GM18517 (cell line): Measurements from ENCODE around the gene USP48.
"Not testable (repeated sequence)": the region's sequence is repeated elsewhere in the genome, so short reads cannot be mapped to it uniquely, and the experiment has no call there.

Source experiments
- ATAC-seq: cut with Tn5 transposase; IDR thresholded peaks from one replicate; pipeline ENCODE4 v1.9.1; 2021; ENCODE audit warnings: mild to moderate bottlenecking, moderate library complexity; ENCODE audit not compliant: unreplicated experiment

Gene USP48

DNA sequence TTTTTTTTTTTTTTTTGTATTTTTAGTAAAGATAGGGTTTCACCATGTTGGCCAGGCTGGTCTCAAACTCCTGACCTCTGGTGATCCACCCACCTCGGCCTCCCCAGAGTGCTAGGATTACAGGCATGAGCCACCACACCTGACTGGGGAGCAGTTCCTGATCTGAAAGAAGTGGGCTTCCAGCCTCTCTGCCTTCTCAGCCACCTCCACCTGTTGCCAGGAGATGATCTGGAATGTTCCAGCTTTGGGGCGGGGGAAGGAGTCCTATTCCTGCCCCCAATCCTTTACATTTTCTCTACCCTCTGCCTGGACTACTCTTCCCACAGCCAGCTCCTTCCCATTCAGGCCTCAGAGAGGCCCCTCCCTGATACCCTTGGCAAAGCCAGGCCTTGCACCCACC, 141.9 kb downstream of the USP48 start:
- no peak for ATAC-seq

DNA sequence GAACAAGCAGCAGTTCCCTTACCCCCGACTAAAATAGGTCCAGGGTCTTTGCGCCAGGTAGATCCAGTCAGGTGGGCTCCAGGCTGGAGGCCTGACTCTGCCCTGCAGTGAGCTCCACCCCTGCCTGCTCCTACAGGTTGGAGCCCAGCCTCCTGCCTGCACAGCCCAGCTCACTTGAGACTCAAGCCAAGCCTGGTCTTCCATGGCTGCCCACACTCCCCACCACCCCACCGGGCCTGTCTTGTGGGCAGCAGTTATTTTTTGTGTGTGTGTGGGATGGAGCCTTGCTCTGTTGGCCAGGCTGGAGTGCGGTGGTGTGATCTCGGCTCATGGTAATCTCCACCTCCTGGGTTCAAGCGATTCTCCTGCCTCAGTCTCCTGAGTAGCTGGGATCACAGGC, 142.3 kb downstream of the USP48 start:
- no peak for ATAC-seq

DNA sequence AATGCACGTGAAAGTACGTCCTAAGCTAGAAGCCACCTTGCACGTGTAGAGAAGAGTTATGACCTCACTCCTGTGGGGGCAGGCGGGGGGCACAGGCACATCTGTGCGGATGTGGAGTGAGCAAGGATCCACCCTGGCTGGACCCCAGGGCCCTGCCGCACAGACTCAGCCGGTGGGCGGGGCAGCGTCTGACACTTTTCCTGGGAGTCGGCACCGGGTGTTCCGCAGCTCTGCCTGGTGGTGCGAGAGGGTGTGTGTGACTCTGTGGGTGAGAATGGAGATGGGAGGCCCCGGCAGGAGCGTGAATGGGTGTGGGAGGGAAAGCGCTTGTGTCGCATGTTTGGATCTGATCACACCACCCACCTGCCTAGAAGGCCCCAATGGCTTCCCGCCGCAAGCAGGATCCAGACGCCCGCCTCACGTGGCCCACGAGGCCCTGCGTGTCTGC, 143.3 kb downstream of the USP48 start:
- ATAC-seq: no peak

DNA sequence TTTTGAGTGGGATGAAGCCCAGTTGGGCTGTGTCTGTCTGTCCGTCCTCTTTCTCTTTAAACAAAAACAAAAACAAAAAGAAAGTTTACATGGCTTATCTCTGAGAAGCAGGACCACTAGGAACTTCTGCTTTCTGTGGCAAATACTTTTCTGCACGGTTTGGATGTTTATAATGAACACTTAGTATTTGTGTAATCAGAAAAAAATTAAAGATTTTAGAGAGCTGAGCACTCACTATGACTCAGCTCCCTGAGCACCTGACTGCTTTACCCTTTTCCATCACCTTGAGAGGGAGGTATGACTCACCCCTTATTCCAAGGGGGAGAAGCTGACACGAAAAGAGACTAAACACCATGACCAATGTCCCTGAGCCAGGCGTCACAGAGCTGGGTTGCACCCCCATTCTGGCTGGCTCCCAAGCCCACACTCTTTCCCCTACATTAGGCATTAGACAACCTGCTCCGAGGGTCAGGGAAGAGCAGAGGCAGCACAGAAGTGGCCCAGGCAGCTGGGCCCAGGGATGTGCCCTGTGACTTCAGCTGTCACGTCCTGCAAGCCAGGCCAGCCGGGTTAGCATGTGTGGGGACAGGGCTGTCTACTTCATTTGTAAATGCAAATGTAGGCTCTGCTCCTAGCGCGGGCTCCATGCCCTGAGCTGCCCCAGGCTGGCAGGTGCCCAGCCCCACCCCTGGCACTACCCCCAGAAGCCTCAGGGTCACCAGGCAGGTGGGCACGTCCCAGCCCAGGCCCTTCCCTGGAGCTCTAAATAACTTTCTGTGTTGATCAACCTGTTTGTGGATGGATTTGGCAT, 144.2 kb downstream of the USP48 start:
- no peak for ATAC-seq

DNA sequence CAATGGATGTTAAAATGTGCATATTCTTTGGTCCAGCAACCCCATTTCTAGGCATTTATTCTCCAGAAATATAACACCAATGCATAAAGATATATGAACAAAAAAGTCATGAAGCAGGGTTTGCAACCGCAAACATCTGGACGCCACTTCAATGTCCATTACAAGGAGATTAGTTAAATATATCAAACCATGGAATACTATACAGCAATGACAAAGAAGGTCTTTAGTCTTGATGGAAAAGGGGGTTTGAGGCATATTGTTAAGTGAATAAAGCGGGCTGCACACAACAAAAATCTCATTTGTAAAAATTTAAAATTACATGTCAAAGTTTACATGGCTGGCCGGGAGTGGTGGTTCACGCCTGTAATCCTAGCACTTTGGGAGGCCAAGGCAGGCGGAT, 145.4 kb downstream of the USP48 start:
- ATAC-seq: no peak

DNA sequence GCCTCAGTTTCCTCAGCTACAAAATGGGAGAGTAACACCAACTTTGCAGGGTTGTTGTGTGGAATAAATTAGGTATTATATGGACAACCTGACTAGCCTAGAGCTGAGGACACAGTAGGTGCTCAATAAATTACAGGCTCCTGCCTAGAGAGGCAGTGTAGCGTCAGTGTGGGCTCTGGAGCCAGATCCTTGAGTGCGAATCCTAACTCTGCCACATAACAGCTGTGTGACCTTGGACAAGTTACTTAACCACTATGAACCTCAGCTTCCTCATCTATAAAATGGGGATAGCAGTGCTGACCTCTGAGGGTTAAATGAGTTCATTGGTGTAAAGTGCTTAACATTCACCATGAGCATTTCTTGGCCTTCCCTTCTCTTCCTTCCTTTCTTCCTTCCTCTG, 146.9 kb downstream of the USP48 start:
- ATAC-seq: no peak

DNA sequence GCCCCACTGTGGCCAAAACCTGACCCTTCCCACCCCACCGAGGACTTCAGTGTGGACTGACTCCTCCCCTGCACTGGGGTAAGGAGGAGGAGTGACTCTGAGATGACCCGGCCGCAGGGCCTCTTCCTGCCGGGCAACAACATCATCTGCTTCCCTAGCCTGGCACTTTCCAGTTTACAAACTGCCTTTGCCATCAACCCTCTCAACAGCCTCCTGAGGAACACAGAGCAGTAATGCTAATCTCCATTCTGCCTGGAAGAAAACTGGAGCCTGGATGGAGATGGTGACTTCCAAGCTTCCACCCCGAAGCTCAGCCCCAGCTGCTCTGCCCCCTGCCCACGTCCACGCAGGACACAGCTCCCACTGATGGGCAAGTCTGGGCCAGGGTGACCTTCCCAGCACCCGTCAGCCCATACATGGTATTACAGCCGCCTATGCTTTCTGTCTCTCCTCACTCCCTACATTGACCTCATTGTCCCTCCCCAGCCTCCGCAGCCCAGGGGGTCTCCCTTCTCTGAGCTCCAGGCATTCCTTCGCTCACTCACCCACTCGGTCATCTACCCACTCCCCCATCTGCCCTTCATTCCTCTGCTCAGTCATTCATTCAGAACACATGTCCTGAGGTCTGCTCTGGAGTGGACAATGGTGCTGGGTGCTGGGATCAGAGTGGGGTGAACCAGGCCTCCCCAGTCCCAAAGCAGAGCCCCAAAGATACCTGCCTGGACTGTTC, 148.0 kb downstream of the USP48 start:
- ATAC-seq: no peak

DNA sequence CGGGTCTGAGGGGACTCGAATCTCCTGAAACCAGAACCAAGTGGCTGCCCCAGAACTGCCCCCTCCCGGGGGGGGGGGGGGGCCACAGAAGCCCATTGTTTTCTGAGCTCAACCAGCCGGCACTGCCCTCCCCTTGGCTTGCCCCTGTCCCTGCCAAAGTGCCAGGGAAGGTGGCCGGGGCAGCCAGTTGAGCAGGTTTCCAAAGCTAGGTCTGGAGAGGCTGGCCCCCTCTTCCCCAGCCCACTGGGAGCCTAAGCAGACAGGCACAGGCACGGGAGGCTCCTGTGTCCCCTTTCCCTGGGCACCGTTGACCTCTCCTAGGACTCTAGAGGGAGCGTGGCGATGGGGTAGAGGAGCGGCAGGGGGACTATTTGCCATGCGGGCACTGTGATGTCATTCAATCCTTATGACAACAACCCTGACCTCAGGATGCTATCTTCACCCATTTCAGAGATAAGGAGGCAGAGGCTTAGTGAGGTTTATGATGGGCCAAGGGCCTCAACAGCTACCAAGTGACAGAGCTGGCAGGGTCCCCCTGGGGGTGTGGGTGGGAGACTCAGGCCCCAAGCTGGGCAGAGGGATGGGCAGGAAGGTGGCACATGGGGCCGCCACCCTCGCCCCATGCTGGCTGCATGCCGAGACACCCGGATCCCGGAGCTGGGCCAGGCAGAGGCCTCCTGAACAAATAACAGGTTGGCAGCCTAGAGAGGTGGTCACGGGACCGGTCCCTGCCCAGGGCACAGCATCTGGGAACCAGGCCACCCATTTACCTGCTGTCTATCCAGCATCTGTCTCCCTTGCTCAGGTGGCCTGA, 148.8 kb downstream of the USP48 start:
- no peak for ATAC-seq

DNA sequence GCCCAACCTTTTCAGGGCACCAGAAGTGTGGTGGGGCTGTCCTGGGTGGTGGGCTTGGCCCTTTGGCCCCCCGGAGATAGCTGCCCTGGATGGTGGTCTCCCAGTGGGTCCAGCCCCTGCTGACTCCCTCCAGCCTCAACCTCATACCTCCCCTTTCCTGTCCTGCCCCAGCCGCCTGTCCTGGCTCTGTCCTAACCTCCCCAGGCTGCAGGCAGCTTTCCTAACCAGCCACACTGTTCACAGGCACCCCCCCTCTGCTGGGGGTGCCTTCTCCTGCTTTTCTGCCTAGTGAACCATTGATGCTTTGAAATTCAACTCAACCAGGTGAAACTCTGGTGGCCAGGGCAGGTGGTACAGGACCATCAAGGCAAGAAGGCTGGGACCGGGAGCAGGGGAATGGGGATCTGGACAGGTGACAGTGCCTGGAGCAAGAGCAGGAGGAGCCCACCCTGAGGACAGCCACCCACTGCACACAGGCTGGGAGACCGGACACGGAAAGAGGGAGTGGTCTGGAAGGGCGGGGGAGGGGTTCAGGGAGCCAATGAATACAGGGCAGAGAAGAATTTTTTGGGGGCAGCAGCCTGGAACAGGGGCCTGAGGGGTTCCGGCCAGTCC, 149.7 kb downstream of the USP48 start:
- ATAC-seq: no peak

DNA sequence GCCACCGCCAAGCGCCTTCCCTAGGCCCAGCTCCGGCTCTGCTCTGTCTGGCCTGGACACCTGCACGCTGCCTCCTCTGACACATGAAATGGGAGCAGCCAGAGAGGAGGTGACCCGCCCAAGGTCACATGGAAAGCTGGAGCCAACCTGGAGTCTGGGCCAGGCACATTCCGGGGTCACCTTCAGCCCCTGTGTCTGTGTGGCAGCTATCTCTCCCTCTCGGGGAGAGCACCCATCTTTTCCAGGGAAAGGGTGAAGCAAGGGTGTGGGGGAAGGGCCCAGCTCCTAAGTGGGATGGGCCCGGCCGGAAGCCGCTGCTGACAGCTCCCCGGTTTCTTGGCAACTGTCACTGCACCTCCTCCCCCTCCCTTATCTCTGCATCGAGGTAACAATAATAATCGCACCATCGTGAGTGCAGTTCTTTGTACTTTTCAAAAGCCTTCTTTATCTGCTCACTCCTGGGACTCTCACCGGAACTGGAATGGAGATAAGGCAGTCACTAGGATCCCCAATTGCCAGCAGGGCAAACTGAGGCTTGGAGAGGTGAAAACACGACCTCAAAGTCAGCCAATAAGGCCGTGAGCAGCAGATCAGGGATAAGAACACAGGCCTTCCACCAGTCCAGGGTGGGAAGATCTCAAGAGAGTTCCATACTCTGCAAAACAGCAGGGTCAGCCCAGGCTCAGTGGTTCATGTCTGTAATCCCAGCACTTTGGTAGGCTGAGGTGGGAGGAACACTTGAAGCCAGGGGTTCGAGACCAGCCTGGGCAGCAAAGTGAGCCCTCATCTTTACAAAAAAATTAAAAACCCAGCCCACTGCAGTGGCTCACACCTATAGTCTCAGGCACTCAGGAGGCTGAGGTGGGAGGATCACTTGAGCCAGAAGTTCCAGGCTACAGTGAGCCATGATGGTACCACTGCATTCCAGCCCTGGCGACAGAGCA, 150.7 kb downstream of the USP48 start:
- no peak for ATAC-seq

DNA sequence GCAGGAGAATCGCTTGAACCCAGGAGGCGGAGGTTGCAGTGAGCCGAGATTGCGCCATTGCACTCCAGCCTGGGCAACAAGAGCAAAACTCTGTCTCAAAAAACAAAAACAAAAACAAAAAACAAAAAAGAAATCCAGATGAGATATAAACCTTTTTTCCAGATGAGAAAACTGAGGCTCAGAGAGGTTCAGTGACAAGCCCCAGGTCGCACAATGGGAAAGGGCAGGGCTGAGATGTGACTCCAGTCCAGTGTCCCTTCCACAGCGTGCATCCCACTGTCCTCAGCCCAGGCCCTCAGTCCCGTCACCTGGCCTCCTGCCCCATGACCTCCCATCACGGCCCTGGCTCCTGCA, 151.4 kb downstream of the USP48 start:
- ATAC-seq: not testable (repeated sequence)

DNA sequence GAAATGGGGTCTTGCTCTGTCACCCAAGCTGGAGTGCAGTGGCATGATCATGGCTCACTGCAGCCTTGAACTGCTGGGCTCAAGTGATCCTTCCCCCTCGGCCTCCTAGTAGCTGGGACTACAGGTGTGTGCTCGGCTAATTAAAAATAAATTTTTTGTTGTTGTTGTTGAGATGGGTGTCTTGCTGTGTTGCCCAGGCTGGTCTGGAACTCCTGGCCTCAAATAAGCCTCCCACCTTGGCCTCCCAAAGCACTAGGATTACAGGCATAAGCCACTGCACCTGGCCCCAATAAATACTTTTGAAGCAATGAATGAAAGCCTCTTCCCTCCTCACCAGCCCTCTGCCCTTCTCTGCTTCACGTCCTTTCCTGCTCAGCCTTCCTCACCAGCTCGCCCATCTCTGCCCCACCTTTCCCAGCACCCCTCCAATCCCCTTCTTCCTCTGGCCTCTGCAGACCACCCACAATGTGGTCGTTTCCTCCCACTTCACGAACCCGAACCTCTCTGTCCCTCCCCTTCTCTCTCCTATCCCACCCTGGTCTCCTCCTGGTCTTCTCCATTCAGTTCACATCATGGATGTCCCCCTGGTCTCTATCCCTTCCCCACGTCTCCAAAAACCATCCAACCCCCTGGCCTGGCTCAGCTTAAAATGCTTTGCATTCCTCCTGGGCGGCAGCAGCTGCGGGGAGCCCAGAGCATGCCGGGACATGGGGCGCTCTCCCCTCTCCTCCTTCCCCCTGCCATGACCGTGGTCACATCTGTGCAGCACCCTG, 152.2 kb downstream of the USP48 start:
- ATAC-seq: no peak

DNA sequence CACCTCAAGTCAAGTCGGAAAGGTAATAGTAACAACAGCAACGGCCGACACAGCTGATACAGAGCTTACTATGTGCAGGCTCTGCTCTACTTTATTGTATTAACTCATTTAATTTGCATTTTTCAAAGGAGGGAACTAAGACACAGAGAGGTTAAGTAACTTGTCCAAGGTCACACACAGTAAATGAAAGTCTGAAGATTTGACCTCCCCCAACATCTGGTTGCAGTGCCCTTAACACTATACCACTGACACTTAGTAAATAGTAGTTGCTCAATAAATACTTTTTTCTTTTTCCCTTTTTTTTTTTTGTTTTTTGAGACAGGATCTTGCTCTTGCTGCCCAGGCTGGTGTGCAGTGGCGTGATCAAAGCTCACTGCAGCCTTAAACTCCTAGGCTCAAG, 153.0 kb downstream of the USP48 start:
- ATAC-seq: no peak

DNA sequence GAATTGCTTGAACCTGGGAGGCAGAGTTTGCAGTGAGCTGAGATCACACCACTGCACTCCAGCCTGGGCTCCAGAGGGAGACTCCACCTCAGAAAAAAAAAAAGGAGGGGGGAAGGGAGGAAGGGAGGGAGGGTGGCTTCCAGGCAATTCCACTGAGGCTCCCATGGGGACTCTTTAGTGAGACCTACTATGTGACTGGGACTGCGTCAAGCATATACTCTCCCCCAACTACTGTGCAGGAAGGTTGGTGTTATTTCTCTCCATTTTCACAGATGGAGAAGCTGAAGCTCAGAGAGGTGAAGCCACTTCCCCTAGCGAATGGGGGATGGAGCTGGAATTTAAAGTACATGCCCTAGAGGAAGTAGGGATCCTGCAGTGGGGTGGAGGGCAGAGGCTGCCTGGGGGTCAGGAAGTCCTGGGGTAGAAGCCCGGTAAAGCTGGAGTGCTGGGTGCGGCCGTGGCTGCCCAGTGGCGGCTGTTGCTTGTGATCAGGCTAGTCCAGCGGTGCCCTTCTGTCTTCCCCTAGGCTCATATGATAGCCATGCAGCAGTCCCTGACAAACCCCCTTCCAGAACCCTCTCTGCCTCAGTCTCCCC, 154.1 kb downstream of the USP48 start:
- no peak for ATAC-seq
